Spleen (tissue), 11 donors: Measurements from ENCODE around the gene CTXN1. TPM values are rescaled to one million over a fixed set of nuclear protein-coding genes. Genes with fewer than 3 reads are reported as not detected.

Experiments used
- DNase-seq: peaks from one replicate; pipeline ENCODE4 v3.0.0-alpha.2; 2020
- H3K27ac ChIP-seq, 8 donors: fragments of 200-600 bp; sonication (generic) in 7 of 8; 1 replicate in 4 of 8; 2 replicates in 4 of 8; pipeline versions ENCODE4 v1.5.0 to v1.8.0; 2016 to 2021; ENCODE audit warnings: inconsistent platforms in 4 of 8, mild to moderate bottlenecking in 4 of 8, moderate library complexity in 1 of 8
- H3K27me3 ChIP-seq, 7 donors: fragments of 200-600 bp; sonication (generic) in 6 of 7; replicated peaks in 1 of 7; 1 replicate in 4 of 7; 2 replicates in 3 of 7; pipeline versions ENCODE4 v1.5.0 to v1.8.0; 2016 to 2021; ENCODE audit warnings: inconsistent platforms in 3 of 7, mild to moderate bottlenecking in 1 of 7
- H3K36me3 ChIP-seq, 6 donors: fragments of 200-600 bp; sonication (generic) in 5 of 6; 1 replicate in 4 of 6; 2 replicates in 2 of 6; pipeline versions ENCODE4 v1.5.0 to v1.8.0; 2016 to 2021; ENCODE audit warnings: inconsistent platforms in 2 of 6
- H3K4me1 ChIP-seq, 6 donors: fragments of 200-600 bp; sonication (generic) in 5 of 6; 1 replicate in 3 of 6; 2 replicates in 3 of 6; pipeline versions ENCODE4 v1.5.0 to v1.8.0; 2016 to 2021; ENCODE audit warnings: inconsistent platforms in 3 of 6
- H3K4me3 ChIP-seq, 8 donors: fragments of 200-600 bp; sonication (generic) in 7 of 8; 1 replicate in 4 of 8; 2 replicates in 4 of 8; pipeline versions ENCODE4 v1.5.0 to v1.8.0; 2016 to 2021; ENCODE audit warnings: inconsistent platforms in 4 of 8, mild to moderate bottlenecking in 4 of 8, moderate library complexity in 2 of 8
- H3K9me3 ChIP-seq, 8 donors: fragments of 200-600 bp; sonication (generic) in 7 of 8; 1 replicate in 4 of 8; 2 replicates in 4 of 8; pipeline versions ENCODE4 v1.5.0 to v1.8.0; 2016 to 2021; ENCODE audit warnings: inconsistent platforms in 4 of 8
- CTCF ChIP-seq, 11 experiments: fragments of 200-600 bp in 7 of 11; fragments of 450-650 bp in 4 of 11; sonication (generic) in 4 of 11; IDR thresholded peaks in 8 of 11; conservative IDR thresholded peaks in 3 of 11; 1 replicate in 7 of 11; 2 replicates in 4 of 11; pipeline versions ENCODE4 v1.4.0 to v1.8.0; 2016 to 2021; ENCODE audit warnings: antibody characterized with exemption in 11 of 11, inconsistent platforms in 4 of 11, mild to moderate bottlenecking in 1 of 11
- POLR2A ChIP-seq, 3 donors: fragments of 450-650 bp; IDR thresholded peaks; one replicate each; pipeline ENCODE4 v1.5.1; 2017; ENCODE audit warnings: antibody characterized with exemption in 3 of 3, mild to moderate bottlenecking in 1 of 3
- POLR2AphosphoS5 ChIP-seq, 3 donors: sonication (generic); formaldehyde crosslinking; IDR thresholded peaks; one replicate each; pipeline ENCODE4 v1.5.1; 2017; ENCODE audit warnings: antibody characterized with exemption in 3 of 3
- WGBS, 5 donors: extraction: QIAGEN DNeasy Blood & Tissue Kit in 3 of 5; methylation state at CpG; one replicate each; pipeline versions ENCODE4 v1.1.5 to v1.1.7; 2013 to 2018; 5-methylcytosine and 5-hydroxymethylcytosine counted together
- intact Hi-C: fragments of 100-400 bp; cut with DNase I; formaldehyde crosslinking; loops from one replicate; pipeline ENCODE4 v1.15.0; 2023; ENCODE audit warnings: low total_unique reads
- polyA plus RNA-seq, 3 donors: library from polyadenylated mRNA; stranded (reverse); fragments of 200-250 nt; gene quantifications; one replicate each; pipeline ENCODE4 v1.2.1, GENCODE V29; 2013
- total RNA-seq, 7 donors: library from RNA; depleted of rRNA in 3 of 7; stranded (reverse); fragments of >200 nt in 3 of 7; fragmentation: NEBNext Ultra II Directional in 4 of 7; extraction: Animal tissue kit (Norgen Biotek cat#: 25700) in 4 of 7; gene quantifications; one replicate each; pipeline versions ENCODE4 v1.1.0 to v1.2.1, GENCODE V29; 2016 to 2021
- donor health status: healthy with polysubstance abuse.
- donor health status: DM: no; HTN: no; CAD: no; lungs with moderate emphysema.
- donor health status: DM: no; HTN: no; CAD: no.
- donor health status: Bipolar disorder and iron deficiency.
- donor health status: healthy.
- donor health status: DM: no; HTN: no; CAD: no.
- donor health status: DM: yes; HTN: yes; CAD: no.

The CTXN1 gene
- total and polyA plus RNA-seq, 10 donors = 0.11 to 4.4 (median 2.0) TPM

GRCh38 chr19:7912697-7913564 lies 13.0 kb downstream of the CTXN1 start:
- Histone ChIP-seq H3K27me3 (peaks cover 0 to 41% (median 39%) of the 10 kb centered on the region in 7 donors), H3K9me3 (no peaks in the 10 kb centered on the region), H3K27ac (no peak overlapping the region), H3K4me3 (no peak overlapping the region), H3K4me1 (peaks cover 19 to 66% (median 40%) of the 10 kb centered on the region in 6 donors), H3K36me3 (peaks cover 0 to 61% (median 39%) of the 10 kb centered on the region in 6 donors)
- intact Hi-C loops = no loop called here
- TF ChIP-seq CTCF (IDR thresholded peaks at IDR 0.05 in 8 of 11, conservative IDR thresholded peaks at IDR 0.05 in 3 of 11) (no peak), POLR2A (IDR thresholded peaks at IDR 0.05) (no peak), POLR2AphosphoS5 (IDR thresholded peaks at IDR 0.05) (peak in 1 of 3 donors; percentile 57)
- 93 to 96% (median 94%) methylated on average over 36 to 39 of the region's 39 CpGs for WGBS, 5 donors
- DNase-seq = peak; percentile 74

GRCh38 chr19:7912144-7912696 lies 13.7 kb downstream of the CTXN1 start:
- Histone ChIP-seq H3K4me3 (no peak overlapping the region), H3K36me3 (peaks cover 0 to 66% (median 39%) of the 10 kb centered on the region in 6 donors), H3K27ac (no peak overlapping the region), H3K27me3 (peaks cover 0 to 34% (median 32%) of the 10 kb centered on the region in 7 donors), H3K4me1 (peaks cover 12 to 66% (median 37%) of the 10 kb centered on the region in 6 donors), H3K9me3 (no peaks in the 10 kb centered on the region)
- TF ChIP-seq POLR2A (IDR thresholded peaks at IDR 0.05) (no peak), POLR2AphosphoS5 (IDR thresholded peaks at IDR 0.05) (no peak), CTCF (IDR thresholded peaks at IDR 0.05 in 8 of 11, conservative IDR thresholded peaks at IDR 0.05 in 3 of 11) (no peak)
- intact Hi-C loops = no loop called here
- DNase-seq = peak; percentile 73
- WGBS, 5 donors = 91 to 93% (median 93%) methylated on average over 20 to 31 of the region's 31 CpGs

GRCh38 chr19:7911508-7912143 lies 14.3 kb downstream of the CTXN1 start:
- H3K36me3 ChIP-seq = peaks cover 0 to 72% (median 39%) of the 10 kb centered on the region in 6 donors
- H3K27ac ChIP-seq = peak overlapping the region in 1 of 8 donors; percentile 38
- WGBS, 5 donors = 81 to 86% (median 84%) methylated on average over 12 to 18 of the region's 18 CpGs
- peak; percentile 75 for DNase-seq
- H3K4me1 ChIP-seq = peaks cover 8 to 66% (median 35%) of the 10 kb centered on the region in 6 donors
- no peak overlapping the region for H3K4me3 ChIP-seq
- H3K27me3 ChIP-seq = peaks cover 0 to 28% (median 26%) of the 10 kb centered on the region in 7 donors
- TF ChIP-seq CTCF (IDR thresholded peaks at IDR 0.05 in 8 of 11, conservative IDR thresholded peaks at IDR 0.05 in 3 of 11) (no peak), POLR2AphosphoS5 (IDR thresholded peaks at IDR 0.05) (peak in 2 of 3 donors; percentile 16 to 58), POLR2A (IDR thresholded peaks at IDR 0.05) (no peak)
- no peaks in the 10 kb centered on the region for H3K9me3 ChIP-seq
- intact Hi-C loops = no loop called here
